ENCODE data around the gene ZSWIM7. TPM values are rescaled to one million over a fixed set of nuclear protein-coding genes. Genes with fewer than 3 reads are reported as not detected.

Gene ZSWIM7
- polyA plus RNA-seq, 1 experiment = 22.2 TPM

DNA sequence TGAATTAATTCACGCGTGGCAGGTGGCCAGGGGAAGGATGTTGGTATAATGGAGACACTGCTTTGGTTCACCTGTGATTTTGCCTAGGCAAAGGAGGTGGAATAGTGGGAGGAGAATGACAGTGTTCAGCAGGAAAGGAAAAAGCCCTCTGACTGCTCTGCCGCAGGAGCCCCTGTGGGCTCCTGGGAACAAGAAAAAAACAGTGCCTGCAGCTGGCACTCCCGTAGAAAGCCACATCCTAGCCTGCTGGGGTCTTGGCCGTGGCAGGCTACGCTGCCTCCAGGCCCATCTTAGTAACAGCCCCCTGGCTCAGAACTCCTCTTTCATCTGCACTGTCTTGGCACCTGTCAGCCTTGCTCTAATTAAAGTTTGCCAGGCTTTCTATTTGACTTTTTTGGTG is 34.0 kb downstream of the ZSWIM7 start:
- TF ChIP-seq, protein P1, sequence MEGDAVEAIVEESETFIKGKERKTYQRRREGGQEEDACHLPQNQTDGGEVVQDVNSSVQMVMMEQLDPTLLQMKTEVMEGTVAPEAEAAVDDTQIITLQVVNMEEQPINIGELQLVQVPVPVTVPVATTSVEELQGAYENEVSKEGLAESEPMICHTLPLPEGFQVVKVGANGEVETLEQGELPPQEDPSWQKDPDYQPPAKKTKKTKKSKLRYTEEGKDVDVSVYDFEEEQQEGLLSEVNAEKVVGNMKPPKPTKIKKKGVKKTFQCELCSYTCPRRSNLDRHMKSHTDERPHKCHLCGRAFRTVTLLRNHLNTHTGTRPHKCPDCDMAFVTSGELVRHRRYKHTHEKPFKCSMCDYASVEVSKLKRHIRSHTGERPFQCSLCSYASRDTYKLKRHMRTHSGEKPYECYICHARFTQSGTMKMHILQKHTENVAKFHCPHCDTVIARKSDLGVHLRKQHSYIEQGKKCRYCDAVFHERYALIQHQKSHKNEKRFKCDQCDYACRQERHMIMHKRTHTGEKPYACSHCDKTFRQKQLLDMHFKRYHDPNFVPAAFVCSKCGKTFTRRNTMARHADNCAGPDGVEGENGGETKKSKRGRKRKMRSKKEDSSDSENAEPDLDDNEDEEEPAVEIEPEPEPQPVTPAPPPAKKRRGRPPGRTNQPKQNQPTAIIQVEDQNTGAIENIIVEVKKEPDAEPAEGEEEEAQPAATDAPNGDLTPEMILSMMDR (IDR thresholded peaks at IDR 0.05; ENCODE audit: low read depth, low read length) = no peak
- no peaks in the 10 kb centered on the region for H3K27me3 ChIP-seq (ENCODE audit: control insufficient read depth, insufficient read depth, low read length)
- H3K4me3 ChIP-seq (ENCODE audit: low read depth, low read length) = no peak overlapping the region
- CTCF ChIA-PET = no interaction called here
- no peak for DNase-seq (ENCODE audit: low read depth, low spot score)
- no peak overlapping the region for H3K27ac ChIP-seq (ENCODE audit: low read depth, low read length)
- H3K9me3 ChIP-seq (ENCODE audit: control insufficient read depth, insufficient read depth, low read length) = no peaks in the 10 kb centered on the region
- POLR2A ChIA-PET = no interaction called here

DNA sequence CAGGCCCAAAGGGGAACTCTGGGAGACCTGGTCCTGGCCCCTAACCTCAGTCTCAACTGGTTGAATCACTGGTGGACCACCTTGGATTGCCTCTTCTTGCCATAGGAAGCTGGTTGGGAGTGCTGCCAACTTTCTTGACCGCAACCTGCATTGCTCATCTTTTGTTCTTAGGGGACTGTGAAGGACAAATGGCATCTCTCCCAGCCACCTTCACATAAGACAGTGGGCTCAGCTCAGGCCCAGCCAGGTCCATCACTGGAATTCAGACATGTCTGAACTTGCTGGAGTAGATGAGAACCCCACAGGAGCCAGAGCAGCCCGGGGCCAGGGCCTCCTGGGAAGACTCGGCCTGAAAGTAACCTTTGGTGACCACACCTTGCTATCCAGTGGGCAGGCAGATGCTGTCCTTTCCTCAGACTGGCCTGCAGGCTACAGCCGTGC is 35.8 kb downstream of the ZSWIM7 start:
- Histone ChIP-seq H3K4me3 (ENCODE audit: low read depth, low read length) (no peak overlapping the region), H3K27me3 (ENCODE audit: control insufficient read depth, insufficient read depth, low read length) (no peaks in the 10 kb centered on the region), H3K9me3 (ENCODE audit: control insufficient read depth, insufficient read depth, low read length) (no peaks in the 10 kb centered on the region), H3K27ac (ENCODE audit: low read depth, low read length) (peak overlapping the region; percentile 47)
- ChIA-PET POLR2A (no interaction called here), CTCF (no interaction called here)
- TF ChIP-seq, protein P1 (IDR thresholded peaks at IDR 0.05; ENCODE audit: low read depth, low read length) = no peak
- no peak for DNase-seq (ENCODE audit: low read depth, low spot score)

DNA sequence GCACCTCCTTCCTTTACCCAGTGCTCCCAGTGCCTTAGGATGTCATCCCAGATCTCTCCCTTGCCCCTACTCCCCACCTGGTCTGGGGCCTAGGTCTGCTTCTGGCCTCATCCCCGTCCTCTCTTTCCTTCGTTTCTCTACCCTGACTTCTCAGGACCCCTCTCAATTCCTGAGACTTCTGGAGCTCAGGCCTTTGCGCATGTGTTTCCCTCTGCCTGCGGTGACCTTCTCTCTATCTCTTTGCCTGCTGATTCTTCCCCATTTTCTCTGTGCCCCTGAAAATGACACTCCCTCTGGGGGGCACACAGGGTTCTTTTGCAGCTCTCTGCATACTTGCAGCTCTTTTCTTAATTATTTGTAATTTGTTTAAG is 41.0 kb downstream of the ZSWIM7 start:
- CTCF ChIA-PET = interaction anchor here (1.5 kb wide), 1 partner anchor 130 kb away, joined by 5 read pairs; no protein-coding TSS in a partner anchor
- Histone ChIP-seq H3K4me3 (ENCODE audit: low read depth, low read length) (no peak overlapping the region), H3K9me3 (ENCODE audit: control insufficient read depth, insufficient read depth, low read length) (no peaks in the 10 kb centered on the region), H3K27ac (ENCODE audit: low read depth, low read length) (peak overlapping the region; percentile 87), H3K27me3 (ENCODE audit: control insufficient read depth, insufficient read depth, low read length) (no peaks in the 10 kb centered on the region)
- POLR2A ChIA-PET = interaction anchor here (1.3 to 1.6 kb wide), 3 partner anchors 8 to 41 kb away, joined by 9 to 15 read pairs (median 10); partner anchors contain the start of genes TTC19 and ZSWIM7
- TF ChIP-seq, protein P1 (IDR thresholded peaks at IDR 0.05; ENCODE audit: low read depth, low read length) = no peak
- DNase-seq (ENCODE audit: low read depth, low spot score) = no peak

DNA sequence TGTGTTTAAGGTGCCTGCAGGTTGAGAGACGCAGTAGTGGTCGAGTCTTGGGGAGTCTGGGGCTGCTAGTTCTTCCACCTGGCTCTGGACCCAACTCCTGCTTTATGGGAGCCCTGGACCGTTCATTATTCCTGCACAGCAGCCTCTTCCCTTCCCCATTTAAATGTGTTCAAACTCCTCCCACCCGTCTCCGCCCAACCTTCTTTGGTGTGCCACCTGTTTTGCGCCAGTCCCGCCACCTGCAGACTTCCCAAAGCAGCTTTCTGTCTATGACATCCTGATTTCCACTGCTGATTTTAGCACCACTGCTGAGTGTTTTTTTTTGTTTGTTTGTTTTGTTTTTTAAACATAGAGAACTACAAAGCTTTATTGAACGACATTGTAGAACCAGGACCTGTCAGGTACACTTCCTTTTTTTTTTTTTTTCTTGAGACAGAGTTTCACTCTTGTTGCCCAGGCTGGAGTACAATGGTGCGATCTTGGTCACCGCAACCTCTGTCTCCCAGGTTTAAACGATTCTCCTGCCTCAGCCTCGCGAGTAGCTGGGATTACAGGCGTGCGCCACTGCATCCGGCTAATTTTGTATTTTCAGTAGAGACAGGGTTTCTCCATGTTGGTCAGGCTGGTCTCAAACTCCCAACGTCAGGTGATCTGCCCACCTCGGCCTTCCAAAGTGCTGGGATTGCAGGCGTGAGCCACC is 41.7 kb downstream of the ZSWIM7 start:
- ChIA-PET CTCF (interaction anchor here (0.9 to 1.5 kb wide), 2 partner anchors 12 to 129 kb away, joined by 3 to 5 read pairs; partner anchors contain the start of gene ADORA2B), POLR2A (interaction anchor here (0.6 kb wide), 1 partner anchor 10 kb away, joined by 7 read pairs; no protein-coding TSS in a partner anchor)
- TF ChIP-seq, protein P1 (IDR thresholded peaks at IDR 0.05; ENCODE audit: low read depth, low read length) = no peak
- Histone ChIP-seq H3K27ac (ENCODE audit: low read depth, low read length) (peak overlapping the region; percentile 87), H3K4me3 (ENCODE audit: low read depth, low read length) (no peak overlapping the region), H3K27me3 (ENCODE audit: control insufficient read depth, insufficient read depth, low read length) (no peaks in the 10 kb centered on the region), H3K9me3 (ENCODE audit: control insufficient read depth, insufficient read depth, low read length) (no peaks in the 10 kb centered on the region)
- DNase-seq (ENCODE audit: low read depth, low spot score) = no peak

DNA sequence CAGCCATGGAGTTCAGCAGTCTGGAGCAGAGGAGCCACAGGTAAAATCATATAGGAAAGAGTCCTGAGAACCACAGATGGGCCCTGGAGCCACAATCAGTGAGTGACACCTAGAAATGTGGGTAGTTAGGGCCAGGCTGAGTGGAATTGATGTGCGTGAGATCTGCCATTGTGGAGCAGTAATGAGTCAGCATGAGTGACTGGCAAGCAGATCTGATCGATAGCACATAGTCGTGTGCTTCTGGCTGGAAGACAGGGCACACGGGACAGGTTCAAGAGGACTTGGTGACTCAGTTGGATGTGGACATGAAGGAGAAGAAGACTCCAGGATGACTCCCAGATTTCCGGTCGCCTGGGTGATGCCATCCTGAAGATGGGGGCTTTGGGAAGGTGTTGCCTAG is 42.3 kb downstream of the ZSWIM7 start:
- no peak for DNase-seq (ENCODE audit: low read depth, low spot score)

More for the DNA sequence above, 42.3 kb downstream of the ZSWIM7 start:
- TF ChIP-seq, protein P1 (IDR thresholded peaks at IDR 0.05; ENCODE audit: low read depth, low read length) = no peak
- ChIA-PET POLR2A (no interaction called here), CTCF (interaction anchor here (0.9 kb wide), 1 partner anchor 12 kb away, joined by 3 read pairs; the partner anchor contains the start of gene ADORA2B)
- Histone ChIP-seq H3K27ac (ENCODE audit: low read depth, low read length) (no peak overlapping the region), H3K4me3 (ENCODE audit: low read depth, low read length) (no peak overlapping the region), H3K27me3 (ENCODE audit: control insufficient read depth, insufficient read depth, low read length) (no peaks in the 10 kb centered on the region), H3K9me3 (ENCODE audit: control insufficient read depth, insufficient read depth, low read length) (no peaks in the 10 kb centered on the region)

Data from AG04450 (cell line).